ENCODE results near the gene GGT6. TPM values are rescaled to one million over a fixed set of nuclear protein-coding genes. Genes with fewer than 3 reads are reported as not detected.

GGT6 gene
- total and polyA plus RNA-seq, 4 donors, result 2.8 to 12.3 (median 7.4) TPM

GRCh38 chr17:4572131-4572530 is 11.8 kb upstream of the GGT6 start:
- H3K9me3 ChIP-seq (ENCODE audit: control insufficient read depth in 4 of 4, insufficient read depth in 3 of 4, low read length in 3 of 4), result no peaks in the 10 kb centered on the region
- no peak overlapping the region for H3K27ac ChIP-seq (ENCODE audit: low read depth in 1 of 2, low read length in 1 of 2)
- H3K4me3 ChIP-seq, result no peak overlapping the region
- no peak for ATAC-seq (ENCODE audit: insufficient read depth, low FRiP score)
- H3K36me3 ChIP-seq (ENCODE audit: control insufficient read depth in 4 of 4, insufficient read depth in 4 of 4, low read length in 4 of 4), result no peaks in the 10 kb centered on the region
- no peak for DNase-seq
- no peak overlapping the region for H3K9ac ChIP-seq (ENCODE audit: insufficient read depth in 1 of 2, low read length in 2 of 2)
- TF ChIP-seq CTCF (IDR thresholded peaks at IDR 0.05; ENCODE audit: control extremely low read depth, extremely low read depth), result no peak
- no peaks in the 10 kb centered on the region for H3K27me3 ChIP-seq (ENCODE audit: control insufficient read depth in 3 of 3, insufficient read depth in 3 of 3, low read length in 2 of 3)
- peaks cover 0 to 8% (median 1%) of the 10 kb centered on the region in 5 donors for H3K4me1 ChIP-seq (ENCODE audit: control insufficient read depth in 5 of 5, insufficient read depth in 5 of 5, low read length in 5 of 5)
- 69 to 78% methylated on average over 9 of the region's 9 CpGs for WGBS, 2 donors

GRCh38 chr17:4569591-4569990 is 9.2 kb upstream of the GGT6 start:
- no peaks in the 10 kb centered on the region for H3K9me3 ChIP-seq (ENCODE audit: control insufficient read depth in 4 of 4, insufficient read depth in 3 of 4, low read length in 3 of 4)
- H3K4me3 ChIP-seq, result no peak overlapping the region
- H3K36me3 ChIP-seq (ENCODE audit: control insufficient read depth in 4 of 4, insufficient read depth in 4 of 4, low read length in 4 of 4), result no peaks in the 10 kb centered on the region
- 86 to 90% methylated on average over 1 of the region's 1 CpG for WGBS, 2 donors
- no peak overlapping the region for H3K9ac ChIP-seq (ENCODE audit: insufficient read depth in 1 of 2, low read length in 2 of 2)
- ATAC-seq (ENCODE audit: insufficient read depth, low FRiP score), result no peak
- no peaks in the 10 kb centered on the region for H3K27me3 ChIP-seq (ENCODE audit: control insufficient read depth in 3 of 3, insufficient read depth in 3 of 3, low read length in 2 of 3)
- no peak for DNase-seq
- no peak for TF ChIP-seq CTCF (IDR thresholded peaks at IDR 0.05; ENCODE audit: control extremely low read depth, extremely low read depth)
- no peak overlapping the region for H3K27ac ChIP-seq (ENCODE audit: low read depth in 1 of 2, low read length in 1 of 2)
- H3K4me1 ChIP-seq (ENCODE audit: control insufficient read depth in 5 of 5, insufficient read depth in 5 of 5, low read length in 5 of 5), result peaks cover 0 to 4% (median 1%) of the 10 kb centered on the region in 5 donors

- 25 to 34% methylated on average over 5 of the region's 5 CpGs for WGBS, 2 donors
- Histone ChIP-seq H3K36me3 (ENCODE audit: control insufficient read depth in 4 of 4, insufficient read depth in 4 of 4, low read length in 4 of 4) (no peaks in the 10 kb centered on the region), H3K9me3 (ENCODE audit: control insufficient read depth in 4 of 4, insufficient read depth in 3 of 4, low read length in 3 of 4) (no peaks in the 10 kb centered on the region), H3K4me3 (no peak overlapping the region), H3K27ac (ENCODE audit: low read depth in 1 of 2, low read length in 1 of 2) (no peak overlapping the region), H3K9ac (ENCODE audit: insufficient read depth in 1 of 2, low read length in 2 of 2) (no peak overlapping the region), H3K27me3 (ENCODE audit: control insufficient read depth in 3 of 3, insufficient read depth in 3 of 3, low read length in 2 of 3) (no peaks in the 10 kb centered on the region), H3K4me1 (ENCODE audit: control insufficient read depth in 5 of 5, insufficient read depth in 5 of 5, low read length in 5 of 5) (peaks cover 0 to 4% (median 0%) of the 10 kb centered on the region in 5 donors)
- ATAC-seq (ENCODE audit: insufficient read depth, low FRiP score), result peak; percentile 71
- DNase-seq, result peak; percentile 70 to 85 (median 82)
- peak; percentile 76 for TF ChIP-seq CTCF (IDR thresholded peaks at IDR 0.05; ENCODE audit: control extremely low read depth, extremely low read depth)
Measured at GRCh38 chr17:4566785-4567184, 6.4 kb upstream of the GGT6 start.
